Renal cortical epithelial cell (primary cell): ENCODE data around the gene ADGRG1. TPM values are rescaled to one million over a fixed set of nuclear protein-coding genes. Genes with fewer than 3 reads are reported as not detected.
"Not testable (repeated sequence)": the region's sequence is repeated elsewhere in the genome, so short reads cannot be mapped to it uniquely, and the experiment has no call there.

Source experiments
- DNase-seq: peaks from one replicate; pipeline ENCODE4 v3.0.0-alpha.2; 2011; ENCODE audit warnings: low read depth
- total RNA-seq: library from RNA; depleted of rRNA; stranded (reverse); fragments of >200 nt; gene quantifications from 2 replicates; pipeline ENCODE4 v1.2.3, GENCODE V29; 2014

Gene ADGRG1
- total RNA-seq, result 38.9 and 305 TPM in 2 replicates

- DNase-seq, result peak; percentile 97
These were observed at the start of gene ADGRG1 for GRCh38 chr16:57628008-57628781. Gene ADGRG1, plus strand, starts transcription at chr16:57628630. Its CDS starts 21,658 bp downstream, at chr16:57650288.

DNA sequence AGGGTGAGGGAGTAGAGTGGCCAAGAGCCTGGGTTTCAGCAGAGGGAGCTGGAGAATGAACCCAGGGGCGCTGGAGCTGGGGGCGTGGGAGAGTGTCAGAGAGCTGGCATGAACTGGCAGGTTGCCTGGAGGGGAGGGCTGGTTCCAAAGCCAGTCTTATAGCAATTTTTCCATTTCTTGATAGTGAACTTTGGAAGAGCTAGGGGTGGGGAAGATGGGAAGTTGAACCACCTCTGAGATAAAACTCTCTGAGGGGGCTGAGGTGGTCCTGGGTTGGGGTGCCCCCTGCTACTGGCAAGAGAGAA, 49.1 kb upstream of the ADGRG1 start:
- no peak for DNase-seq

- DNase-seq, result no peak
These were observed 43.3 kb upstream of the ADGRG1 start for GRCh38 chr16:57585051-57585687.

- no peak for DNase-seq
These were observed 39.6 kb upstream of the ADGRG1 start for GRCh38 chr16:57588831-57589230.

DNA sequence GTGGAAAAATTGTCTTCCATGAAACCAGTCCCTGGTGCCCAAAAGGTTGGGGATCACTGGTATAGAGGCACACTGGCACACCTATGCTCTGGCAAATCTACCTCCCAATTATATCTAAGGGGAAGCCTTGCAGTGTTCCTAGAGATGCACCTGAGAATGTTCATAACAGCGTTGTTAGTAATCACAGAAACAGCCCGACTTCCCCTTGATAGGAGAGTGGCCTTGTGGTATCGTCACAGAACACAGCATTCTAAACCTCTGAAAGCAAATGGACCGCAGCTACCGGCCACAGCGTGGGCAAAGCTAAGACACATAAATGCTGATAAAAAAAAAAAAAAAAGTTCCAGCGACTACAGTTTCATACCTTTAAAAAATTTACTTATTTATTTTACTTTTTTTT, 39.1 kb upstream of the ADGRG1 start:
- DNase-seq, result no peak

- DNase-seq, result peak; percentile 40
These were observed 37.8 kb upstream of the ADGRG1 start for GRCh38 chr16:57590654-57591085.

DNA sequence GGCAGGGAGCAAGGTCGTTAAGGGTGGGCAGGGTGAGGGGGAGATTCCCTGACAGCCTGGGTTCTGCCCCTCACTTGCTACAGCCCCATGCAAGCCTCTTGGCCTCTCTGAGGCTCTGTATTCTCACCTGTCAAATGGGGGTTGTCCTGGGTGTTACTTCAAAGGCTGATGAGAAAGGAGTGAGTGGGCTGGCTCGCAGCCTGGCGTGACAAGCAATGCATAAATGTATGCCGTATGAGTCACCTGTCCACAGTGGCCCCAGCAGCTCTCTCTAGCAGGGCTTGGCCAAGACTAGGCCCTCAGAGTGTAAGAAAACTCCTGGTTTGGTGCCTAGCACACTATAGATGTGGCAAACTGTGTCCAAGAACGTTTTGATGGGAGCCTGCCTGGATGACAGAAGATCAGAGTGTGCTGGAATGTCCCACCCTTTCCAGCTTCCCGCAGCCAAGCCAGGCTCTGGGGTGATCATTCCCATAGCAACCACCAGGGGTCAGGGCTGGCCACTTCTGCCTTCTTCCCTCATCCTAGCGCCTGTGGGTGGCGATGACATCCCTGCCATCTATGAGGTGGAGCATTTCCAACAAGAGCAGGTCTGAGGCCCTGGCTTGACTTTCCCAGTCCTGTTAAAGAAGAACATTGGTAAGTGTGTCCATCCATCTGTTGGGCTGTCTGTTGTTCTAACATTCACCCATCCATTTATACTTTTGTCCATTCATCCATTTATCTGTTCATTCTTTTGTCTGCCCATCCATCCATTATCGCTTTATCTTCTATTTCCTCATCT, 37.2 kb upstream of the ADGRG1 start:
- DNase-seq, result peak; percentile 80

- no peak for DNase-seq
These were observed 36.5 kb upstream of the ADGRG1 start for GRCh38 chr16:57591870-57592485.

GRCh38 chr16:57592591-57593003, 35.8 kb upstream of the ADGRG1 start:
- no peak for DNase-seq

GRCh38 chr16:57593021-57593420, 35.4 kb upstream of the ADGRG1 start:
- no peak for DNase-seq

GRCh38 chr16:57593990-57594389, 34.4 kb upstream of the ADGRG1 start:
- no peak for DNase-seq

- no peak for DNase-seq
These were observed 33.8 kb upstream of the ADGRG1 start for GRCh38 chr16:57594531-57595031.

- not testable (repeated sequence) for DNase-seq
These were observed 32.2 kb upstream of the ADGRG1 start for GRCh38 chr16:57596234-57596633.

GRCh38 chr16:57598437-57598836, 30.0 kb upstream of the ADGRG1 start:
- DNase-seq, result no peak

DNA sequence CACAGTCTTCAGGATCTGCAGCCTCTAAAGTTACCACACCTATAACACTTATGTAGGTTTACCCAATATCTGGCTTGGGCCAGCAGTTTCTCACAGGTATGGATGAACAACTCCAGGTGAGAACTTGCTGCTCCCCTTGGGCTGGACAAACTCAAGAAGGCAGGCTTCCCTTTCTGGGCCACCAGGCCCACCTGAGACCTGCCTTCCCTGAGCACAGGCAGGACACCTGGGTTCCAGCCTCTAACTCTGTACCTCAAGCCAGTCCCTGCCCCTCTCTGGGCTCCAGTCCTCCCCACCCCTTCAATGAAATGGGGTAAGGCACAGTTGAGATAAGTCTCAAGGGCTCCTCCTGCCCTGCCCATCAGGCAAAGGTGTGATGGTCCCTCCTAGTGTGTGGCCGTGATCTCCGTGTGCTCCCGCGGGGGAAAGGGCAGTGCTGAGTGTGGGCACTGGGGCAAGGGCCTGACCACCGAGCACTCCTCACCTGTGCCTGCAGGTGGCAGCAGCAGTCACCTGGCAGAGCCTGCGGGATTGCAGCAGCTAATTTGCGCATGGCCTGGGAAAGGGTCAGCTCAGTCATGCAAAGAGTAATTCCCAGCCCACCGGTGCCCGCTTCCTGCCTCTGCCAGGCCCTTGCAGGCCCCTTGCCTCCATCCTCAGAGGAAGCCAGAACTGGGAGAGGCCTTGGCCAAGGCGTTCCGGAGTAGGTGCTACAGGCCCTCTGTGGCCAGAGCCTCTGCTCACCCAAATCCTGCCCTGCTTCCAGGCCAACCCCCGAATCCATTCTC, 28.2 kb upstream of the ADGRG1 start:
- DNase-seq, result peak; percentile 74

- DNase-seq, result no peak
These were observed 27.4 kb upstream of the ADGRG1 start for GRCh38 chr16:57600952-57601580.

GRCh38 chr16:57601801-57602478, 26.5 kb upstream of the ADGRG1 start:
- DNase-seq, result no peak

- no peak for DNase-seq
These were observed 25.1 kb upstream of the ADGRG1 start for GRCh38 chr16:57603115-57604024.

DNA sequence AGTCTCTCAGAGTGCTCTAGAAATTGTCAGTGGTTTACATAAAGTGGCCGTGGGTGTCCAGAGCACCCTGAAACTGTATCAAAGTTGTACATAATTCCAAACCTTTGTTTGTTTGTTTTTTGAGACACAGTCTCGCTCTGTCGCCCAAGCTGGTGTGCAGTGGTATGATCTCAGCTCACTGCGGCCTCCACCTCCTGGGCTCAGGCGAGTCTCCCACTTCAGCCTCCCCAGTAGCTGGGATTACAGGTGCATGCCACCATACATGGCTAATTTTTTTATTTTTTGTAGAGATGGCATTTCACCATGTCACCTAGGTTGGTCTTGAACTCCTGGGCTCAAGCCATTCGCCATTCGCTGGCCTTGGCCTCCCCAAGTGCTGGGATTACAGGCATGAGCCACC, 24.3 kb upstream of the ADGRG1 start:
- no peak for DNase-seq
